Measurements from ENCODE around the gene RNF220.

DNA sequence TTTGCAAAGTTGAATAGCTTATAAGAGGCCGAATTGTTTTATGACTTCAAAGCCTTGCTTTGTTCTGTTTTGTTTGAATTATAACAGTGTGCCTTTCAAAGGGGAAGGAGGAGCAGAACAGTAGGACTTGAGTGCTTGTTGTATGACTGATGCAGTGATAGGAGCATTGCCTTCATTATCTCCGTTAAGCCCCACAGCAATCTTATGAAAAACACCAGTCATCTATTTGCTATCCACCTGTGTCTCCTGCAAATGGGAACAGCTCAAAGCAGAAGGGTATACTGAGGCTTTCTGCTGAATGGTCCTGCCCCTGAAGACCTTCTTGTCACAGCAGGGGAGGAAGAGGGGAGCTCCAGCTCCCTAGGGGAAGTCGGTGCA, 127.5 kb downstream of the RNF220 start:
- TF ChIP-seq POLR2A (IDR thresholded peaks at IDR 0.05; ENCODE audit: low read depth, low read length) (no peak), POLR2AphosphoS5 (IDR thresholded peaks at IDR 0.05; ENCODE audit: low read depth, low read length) (no peak), TAF1 (IDR thresholded peaks at IDR 0.05; ENCODE audit: borderline replicate concordance, low read depth, low read length) (no peak)

All from GM12892 (cell line).